Caco-2 (cell line): Measurements from ENCODE around the gene FITM1. TPM values are rescaled to one million over a fixed set of nuclear protein-coding genes. Genes with fewer than 3 reads are reported as not detected.

Source experiments
- BruUV-seq: library from RNA; stranded (reverse); fragments of 400-500 nt; replicated peaks from 2 replicates; lab custom pipeline; 2021; lab: Mats Ljungman, UMichigan
- CTCF ChIA-PET: fragments of 300-600 bp; sonication (Branson Sonifier 250); formaldehyde crosslinking; loops from one replicate; lab custom pipeline; 2022; ENCODE audit warnings: antibody characterized with exemption; lab: Charles Lee
- POLR2A ChIA-PET: fragments of 300-600 bp; sonication (Branson Sonifier 250); formaldehyde crosslinking; loops from one replicate; lab custom pipeline; 2022; ENCODE audit warnings: antibody characterized with exemption; lab: Charles Lee
- DNase-seq, 2 experiments: peaks; one replicate each; pipeline versions ENCODE4 v3.0.0 to v3.0.0-alpha.2; 2020 to 2022
- H3K27me3 ChIP-seq: replicated peaks from 2 replicates; pipeline ENCODE4 v1.6.0; 2011; ENCODE audit warnings: low read length; ENCODE audit not compliant: control insufficient read depth, insufficient read depth
- H3K36me3 ChIP-seq: 2 replicates; pipeline ENCODE4 v1.5.1; 2011; ENCODE audit warnings: low read length; ENCODE audit not compliant: control insufficient read depth, insufficient read depth
- H3K4me1 ChIP-seq: fragments of 250-450 bp; sonication (Bioruptor Pico); 2 replicates; pipeline ENCODE4 v1.5.1; 2020; ENCODE audit warnings: mild to moderate bottlenecking
- H3K4me3 ChIP-seq: 2 replicates; pipeline ENCODE4 v1.5.1; 2011; ENCODE audit warnings: low read depth, mild to moderate bottlenecking, control low read depth, low read length
- H3K9me3 ChIP-seq: fragments of 250-450 bp; sonication (Bioruptor Pico); 2 replicates; pipeline ENCODE4 v1.5.1; 2020; ENCODE audit warnings: mild to moderate bottlenecking, moderate library complexity
- H3K27ac Mint-ChIP-seq: one replicate; pipeline ENCODE4 v1.8.0; 2022; ENCODE audit warnings: mixed read lengths; ENCODE audit not compliant: unreplicated experiment
- H3K27me3 Mint-ChIP-seq: one replicate; pipeline ENCODE4 v1.8.0; 2022; ENCODE audit warnings: mixed read lengths; ENCODE audit not compliant: insufficient read depth, unreplicated experiment
- H3K36me3 Mint-ChIP-seq: one replicate; pipeline ENCODE4 v1.8.0; 2022; ENCODE audit warnings: mild to moderate bottlenecking, mixed read lengths; ENCODE audit not compliant: insufficient read depth, unreplicated experiment
- H3K4me1 Mint-ChIP-seq: one replicate; pipeline ENCODE4 v1.8.0; 2022; ENCODE audit warnings: low read depth, mixed read lengths; ENCODE audit not compliant: unreplicated experiment
- H3K4me3 Mint-ChIP-seq: one replicate; pipeline ENCODE4 v1.8.0; 2022; ENCODE audit warnings: mild to moderate bottlenecking, moderate library complexity, mixed read lengths; ENCODE audit not compliant: unreplicated experiment
- H3K9me3 Mint-ChIP-seq: one replicate; pipeline ENCODE4 v1.8.0; 2022; ENCODE audit warnings: mixed read lengths; ENCODE audit not compliant: unreplicated experiment
- CTCF ChIP-seq, 2 experiments: fragments of 200-600 bp in 1 of 2; IDR thresholded peaks; 1 replicate in 1 of 2; 2 replicates in 1 of 2; pipeline versions ENCODE4 v1.5.1 to v1.8.0; 2011 to 2022; ENCODE audit warnings: antibody characterized with exemption in 1 of 2, control low read depth in 1 of 2, inconsistent platforms in 1 of 2, low read depth in 1 of 2, low read length in 1 of 2, mild to moderate bottlenecking in 1 of 2, moderate library complexity in 1 of 2; ENCODE audit not compliant: insufficient read depth in 1 of 2, severe bottlenecking in 1 of 2, unreplicated experiment in 1 of 2
- intact Hi-C: fragments of 100-400 bp; cut with micrococcal nuclease; formaldehyde crosslinking; loops from one replicate; pipeline ENCODE4 v1.10.0; 2022; ENCODE audit not compliant: unreplicated experiment
- total RNA-seq: library from RNA; stranded (reverse); gene quantifications from 2 replicates; pipeline ENCODE4 v1.2.3, GENCODE V29; 2022

The FITM1 gene
- total RNA-seq, 1 experiment from 2014 or later: 0.39 TPM

GRCh38 chr14:24098927-24099813, 31.3 kb upstream of the FITM1 start:
- no peak for TF ChIP-seq CTCF (IDR thresholded peaks at IDR 0.05; ENCODE audit: insufficient read depth in 1 of 2, low read depth in 1 of 2, low read length in 1 of 2, severe bottlenecking in 1 of 2, unreplicated experiment in 1 of 2)
- intact Hi-C loops: no loop called here
- H3K4me3 ChIP-seq: no peak overlapping the region
- Mint-ChIP-seq H3K36me3 (peaks cover 76% of the 10 kb centered on the region), H3K4me3 (no peak overlapping the region), H3K4me1 (peaks cover 6% of the 10 kb centered on the region), H3K9me3 (no peaks in the 10 kb centered on the region), H3K27ac (no peak overlapping the region), H3K27me3 (no peaks in the 10 kb centered on the region)
- no TSS peak for BruUV-seq
- ChIA-PET CTCF (no interaction called here), POLR2A (no interaction called here)
- no peak for DNase-seq
- H3K9me3 ChIP-seq: no peaks in the 10 kb centered on the region
- H3K36me3 ChIP-seq: peaks cover 3% of the 10 kb centered on the region
- peaks cover 10% of the 10 kb centered on the region; the same call in 1 of the 2 replicates for H3K4me1 ChIP-seq
- H3K27me3 ChIP-seq: no peaks in the 10 kb centered on the region

GRCh38 chr14:24100197-24100981, 30.1 kb upstream of the FITM1 start:
- ChIA-PET CTCF (interaction anchor here (0.5 kb wide), 1 partner anchor 141 kb away, joined by 6 read pairs; no protein-coding TSS in a partner anchor), POLR2A (no interaction called here)
- no peaks in the 10 kb centered on the region for H3K9me3 Mint-ChIP-seq
- Histone ChIP-seq H3K9me3 (peaks cover 8% of the 10 kb centered on the region), H3K4me1 (peaks cover 5% of the 10 kb centered on the region; the same call in 1 of the 2 replicates), H3K36me3 (peaks cover 3% of the 10 kb centered on the region), H3K4me3 (no peak overlapping the region), H3K27me3 (no peaks in the 10 kb centered on the region)
- TF ChIP-seq CTCF (IDR thresholded peaks at IDR 0.05; ENCODE audit: insufficient read depth in 1 of 2, low read depth in 1 of 2, low read length in 1 of 2, severe bottlenecking in 1 of 2, unreplicated experiment in 1 of 2): no peak
- H3K4me3 Mint-ChIP-seq: no peak overlapping the region
- BruUV-seq: no TSS peak
- peaks cover 3% of the 10 kb centered on the region for H3K4me1 Mint-ChIP-seq
- intact Hi-C loops: no loop called here
- no peak overlapping the region for H3K27ac Mint-ChIP-seq
- no peaks in the 10 kb centered on the region for H3K27me3 Mint-ChIP-seq
- no peak for DNase-seq
- H3K36me3 Mint-ChIP-seq: peaks cover 67% of the 10 kb centered on the region

- peaks cover 3% of the 10 kb centered on the region for H3K36me3 ChIP-seq
- no peak overlapping the region for H3K27ac Mint-ChIP-seq
- DNase-seq: no peak
Measured at GRCh38 chr14:24100982-24101494, 29.4 kb upstream of the FITM1 start.

More at GRCh38 chr14:24100982-24101494, 29.4 kb upstream of the FITM1 start:
- Mint-ChIP-seq H3K4me1 (no peaks in the 10 kb centered on the region), H3K27me3 (no peaks in the 10 kb centered on the region), H3K36me3 (peaks cover 62% of the 10 kb centered on the region), H3K4me3 (no peak overlapping the region), H3K9me3 (no peaks in the 10 kb centered on the region)
- peaks cover 9% of the 10 kb centered on the region for H3K9me3 ChIP-seq
- no peaks in the 10 kb centered on the region for H3K4me1 ChIP-seq
- TF ChIP-seq CTCF (IDR thresholded peaks at IDR 0.05; ENCODE audit: insufficient read depth in 1 of 2, low read depth in 1 of 2, low read length in 1 of 2, severe bottlenecking in 1 of 2, unreplicated experiment in 1 of 2): no peak
- no peaks in the 10 kb centered on the region for H3K27me3 ChIP-seq
- CTCF ChIA-PET: no interaction called here
- intact Hi-C loops: no loop called here
- POLR2A ChIA-PET: no interaction called here
- no TSS peak for BruUV-seq
- no peak overlapping the region for H3K4me3 ChIP-seq
